Fibroblast of mammary gland (primary cell): ENCODE results near the gene PREP.
"Not testable (repeated sequence)": the region's sequence is repeated elsewhere in the genome, so short reads cannot be mapped to it uniquely, and the experiment has no call there.

ENCODE experiments used
- DNase-seq: peaks from one replicate; pipeline ENCODE4 v3.0.0-alpha.2; 2010; ENCODE audit warnings: low read depth
- H3K4me3 ChIP-seq: 2 replicates; pipeline ENCODE4 v1.5.1; 2011; ENCODE audit warnings: low read depth, mild to moderate bottlenecking, low read length, moderate library complexity; ENCODE audit not compliant: control insufficient read depth
- CTCF ChIP-seq: conservative IDR thresholded peaks from 2 replicates; pipeline ENCODE4 v1.5.1; 2011; ENCODE audit warnings: low read depth, low read length, inconsistent platforms; ENCODE audit not compliant: control insufficient read depth, insufficient read depth

The PREP gene

GRCh38 chr6:105424175-105424783, 21.4 kb upstream of the PREP start:
- TF ChIP-seq CTCF, result peak; percentile 68
- no peak overlapping the region for H3K4me3 ChIP-seq
- DNase-seq, result peak; percentile 69

GRCh38 chr6:105416971-105417370, 14.1 kb upstream of the PREP start:
- not testable (repeated sequence) for H3K4me3 ChIP-seq, DNase-seq

GRCh38 chr6:105409734-105410133, 6.9 kb upstream of the PREP start:
- H3K4me3 ChIP-seq, result no peak overlapping the region
- no peak for DNase-seq
- TF ChIP-seq CTCF, result no peak

- H3K4me3 ChIP-seq, result peak overlapping the region; percentile 86
- peak; percentile 53 for DNase-seq
- TF ChIP-seq CTCF, result no peak
Observed at GRCh38 chr6:105402090-105402938, 568 bp downstream of the PREP start.

- peak overlapping the region; percentile 86 for H3K4me3 ChIP-seq
- DNase-seq, result peak; percentile 39
- no peak for TF ChIP-seq CTCF
Observed at GRCh38 chr6:105401247-105402089, 1.4 kb downstream of the PREP start.

GRCh38 chr6:105400501-105400900, 2.4 kb downstream of the PREP start:
- DNase-seq, result peak; percentile 16
- no peak overlapping the region for H3K4me3 ChIP-seq
- TF ChIP-seq CTCF, result no peak
